HepG2 (cell line): Measurements from ENCODE around the gene HTRA2. TPM values are rescaled to one million over a fixed set of nuclear protein-coding genes. Genes with fewer than 3 reads are reported as not detected.
A peak's percentile ranks its signal among the peaks of the same experiment; 100 is the strongest.

Experiments used
- BRCA1 ChIP-seq: sonication (generic); formaldehyde crosslinking; IDR thresholded peaks from 2 replicates; pipeline ENCODE4 v1.4.0; 2020; ENCODE audit warnings: missing genetic modification reagents
- DR1 ChIP-seq: sonication (generic); formaldehyde crosslinking; IDR thresholded peaks from 2 replicates; pipeline ENCODE4 v1.8.0; 2021; ENCODE audit warnings: mild to moderate bottlenecking, missing genetic modification reagents, inconsistent platforms
- GPN1 ChIP-seq: sonication (generic); formaldehyde crosslinking; IDR thresholded peaks from 2 replicates; pipeline ENCODE4 v1.5.1; 2020; ENCODE audit warnings: missing genetic modification reagents, borderline replicate concordance
- HIVEP1 ChIP-seq: sonication (generic); formaldehyde crosslinking; IDR thresholded peaks from 2 replicates; pipeline ENCODE4 v1.4.0; 2020; ENCODE audit warnings: mild to moderate bottlenecking, missing genetic modification reagents
- MED13 ChIP-seq: sonication (generic); formaldehyde crosslinking; IDR thresholded peaks from 2 replicates; pipeline ENCODE4 v1.5.0; 2020; ENCODE audit warnings: missing genetic modification reagents
- POLR2AphosphoS5 ChIP-seq: IDR thresholded peaks from 2 replicates; pipeline ENCODE4 v1.6.1; 2012; ENCODE audit warnings: low read depth, low read length
- SMYD3 ChIP-seq: sonication (generic); formaldehyde crosslinking; IDR thresholded peaks from 2 replicates; pipeline ENCODE4 v1.8.1; 2023; ENCODE audit warnings: mild to moderate bottlenecking, missing genetic modification reagents
- SOX13 ChIP-seq, 3 experiments: fragments of 450-650 bp in 1 of 3; sonication (generic) in 1 of 3; formaldehyde crosslinking in 1 of 3; IDR thresholded peaks in 2 of 3; conservative IDR thresholded peaks in 1 of 3; 2 replicates each; pipeline versions ENCODE4 v1.5.0 to v1.6.1; 2016 to 2020; ENCODE audit warnings: antibody characterized with exemption in 1 of 3, mild to moderate bottlenecking in 1 of 3, missing compliant biosample characterization in 1 of 3, missing genetic modification reagents in 1 of 3, moderate library complexity in 1 of 3
- SRY ChIP-seq: sonication (generic); formaldehyde crosslinking; IDR thresholded peaks from 2 replicates; pipeline ENCODE4 v1.8.0; 2022; ENCODE audit warnings: mild to moderate bottlenecking, missing genetic modification reagents
- TARDBP ChIP-seq: sonication (generic); formaldehyde crosslinking; IDR thresholded peaks from 2 replicates; pipeline ENCODE4 v1.8.0; 2022; ENCODE audit warnings: mild to moderate bottlenecking, missing genetic modification reagents
- TIGD3 ChIP-seq: sonication (generic); formaldehyde crosslinking; IDR thresholded peaks from 2 replicates; pipeline ENCODE4 v1.5.1; 2020; ENCODE audit warnings: mild to moderate bottlenecking, missing genetic modification reagents, borderline replicate concordance
- ZNF124 ChIP-seq: sonication (generic); formaldehyde crosslinking; IDR thresholded peaks from 2 replicates; pipeline ENCODE4 v1.4.0; 2020; ENCODE audit warnings: missing genetic modification reagents
- ZNF20 ChIP-seq: sonication (generic); formaldehyde crosslinking; IDR thresholded peaks from 2 replicates; pipeline ENCODE4 v1.4.0; 2020; ENCODE audit warnings: mild to moderate bottlenecking, moderate library complexity, missing genetic modification reagents
- ZNF276 ChIP-seq: sonication (generic); formaldehyde crosslinking; IDR thresholded peaks from 2 replicates; pipeline ENCODE4 v1.4.0; 2020; ENCODE audit warnings: mild to moderate bottlenecking, low read depth, missing genetic modification reagents
- ZNF296 ChIP-seq: sonication (generic); formaldehyde crosslinking; conservative IDR thresholded peaks from 2 replicates; pipeline ENCODE4 v1.5.0; 2020; ENCODE audit warnings: mild to moderate bottlenecking, missing genetic modification reagents
- ZNF337 ChIP-seq: sonication (generic); formaldehyde crosslinking; IDR thresholded peaks from 2 replicates; pipeline ENCODE4 v1.5.1; 2020; ENCODE audit warnings: missing genetic modification reagents, low read depth, mild to moderate bottlenecking, borderline replicate concordance
- ZNF34 ChIP-seq: sonication (generic); formaldehyde crosslinking; IDR thresholded peaks from 2 replicates; pipeline ENCODE4 v1.4.0; 2020; ENCODE audit warnings: mild to moderate bottlenecking, missing genetic modification reagents, borderline replicate concordance
- ZNF484 ChIP-seq: sonication (generic); formaldehyde crosslinking; IDR thresholded peaks from 2 replicates; pipeline ENCODE4 v1.5.1; 2020; ENCODE audit warnings: mild to moderate bottlenecking, low read depth, missing genetic modification reagents, borderline replicate concordance
- ZNF547 ChIP-seq: sonication (generic); formaldehyde crosslinking; IDR thresholded peaks from 2 replicates; pipeline ENCODE4 v1.5.1; 2020; ENCODE audit warnings: mild to moderate bottlenecking, missing genetic modification reagents
- ZNF572 ChIP-seq: sonication (generic); formaldehyde crosslinking; IDR thresholded peaks from 2 replicates; pipeline ENCODE4 v1.5.1; 2020; ENCODE audit warnings: mild to moderate bottlenecking, missing genetic modification reagents
- ZNF747 ChIP-seq: sonication (generic); formaldehyde crosslinking; IDR thresholded peaks from 2 replicates; pipeline ENCODE4 v1.8.1; 2023; ENCODE audit warnings: missing genetic modification reagents, mild to moderate bottlenecking, borderline replicate concordance
- ZNF792 ChIP-seq: IDR thresholded peaks from 2 replicates; pipeline ENCODE4 v1.6.1; 2016
- ZNF879 ChIP-seq: sonication (generic); formaldehyde crosslinking; IDR thresholded peaks from 2 replicates; pipeline ENCODE4 v1.8.1; 2023; ENCODE audit warnings: missing genetic modification reagents
- polyA plus RNA-seq, 8 experiments: library from polyadenylated mRNA; depleted of rRNA in 3 of 8; stranded (reverse) in 7 of 8; unstranded in 1 of 8; fragments of >200 nt; fragmentation: Illumina TruSeq in 4 of 8; extraction: Trizol in 4 of 8; gene quantifications; 2 replicates each; pipeline versions ENCODE4 v1.2.1 to v1.2.3, GENCODE V29; 2011 to 2016; ENCODE audit warnings: low read depth in 4 of 8, missing spikeins in 1 of 8, mixed read lengths in 1 of 8; ENCODE audit not compliant: insufficient read depth in 1 of 8
- total RNA-seq, 5 experiments: library from RNA; depleted of rRNA; stranded (reverse); fragments of >200 nt; fragmentation: Illumina TruSeq; extraction: Trizol; gene quantifications; 2 replicates each; pipeline ENCODE4 v1.2.3, GENCODE V29; 2016; ENCODE audit warnings: low read depth in 1 of 5

Gene HTRA2
- total and polyA plus RNA-seq, 2 of the 13 experiments (the other 11 are each of a cell fraction or from before 2014, with no cell fraction given): 47.7 to 50.3 TPM

DNA sequence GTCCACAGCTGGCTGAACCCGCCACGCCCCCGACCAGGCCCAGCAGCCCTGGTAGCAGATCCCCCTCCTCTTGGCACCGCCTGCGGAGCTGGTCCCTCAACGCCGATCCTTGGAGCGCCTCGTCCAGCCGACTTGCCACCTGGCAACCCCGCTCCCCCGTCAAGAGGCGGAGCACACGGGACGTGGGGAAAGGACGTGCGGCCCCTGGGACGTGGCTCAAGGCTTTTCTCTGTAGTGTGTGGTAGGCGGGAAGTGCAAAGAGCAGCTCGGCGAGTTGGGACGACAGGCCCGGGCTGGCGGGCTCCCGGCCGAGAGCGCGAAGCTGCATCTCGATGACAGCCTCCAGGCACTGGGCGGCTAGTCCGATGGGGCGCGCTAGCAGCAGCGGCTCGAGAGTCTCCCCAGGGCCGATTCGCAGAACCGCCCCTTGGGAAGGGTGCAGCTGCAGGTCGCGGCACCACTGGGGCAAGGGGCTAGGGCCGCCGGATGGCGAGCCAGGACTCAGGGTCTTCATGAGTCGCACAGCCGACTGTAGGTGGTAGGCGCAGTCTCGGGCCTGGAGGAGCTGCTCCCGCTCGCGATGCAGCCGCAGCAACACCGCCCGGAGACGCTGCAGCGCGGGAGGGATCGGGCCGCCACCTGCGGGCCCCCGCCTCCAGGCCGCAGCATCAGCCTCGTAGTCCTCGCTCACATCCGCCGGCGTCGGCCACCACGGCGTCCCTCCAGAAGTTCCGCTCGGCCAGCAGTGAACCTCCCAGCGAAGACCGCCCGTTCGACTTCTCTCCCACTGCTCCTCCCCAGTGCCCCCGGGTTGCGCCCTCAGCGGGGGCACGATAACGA, 47.6 kb upstream of the HTRA2 start (continued):
- TF ChIP-seq ZNF296 (CRISPR knock-in tag) (no peak; the same call in 1 of the 2 replicates), ZNF747 (CRISPR knock-in tag) (peak; percentile 48; the same call in 1 of the 2 replicates), POLR2AphosphoS5 (peak; percentile 53; the same call in 1 of the 2 replicates), ZNF792 (CRISPR knock-in tag) (0 out of 2 replicates have a peak, but pooled peaks have one; percentile 34), SRY (CRISPR knock-in tag) (0 out of 2 replicates have a peak, but pooled peaks have one; percentile 20), SOX13 (IDR thresholded peaks at IDR 0.05) (no peak), SOX13 (CRISPR knock-in tag; conservative IDR thresholded peaks at IDR 0.05 in 1 of 2, IDR thresholded peaks at IDR 0.05 in 1 of 2) (0 out of 4 replicates have a peak, but pooled peaks of 1 of the 2 experiments have one; percentile 21), TARDBP (CRISPR knock-in tag) (0 out of 2 replicates have a peak, but pooled peaks have one; percentile 14), BRCA1 (CRISPR knock-in tag) (peak; percentile 20; the same call in 1 of the 2 replicates), ZNF572 (0 out of 2 replicates have a peak, but pooled peaks have one; percentile 76), ZNF276 (CRISPR knock-in tag) (peak; percentile 68; the same call in 1 of the 2 replicates), ZNF20 (CRISPR knock-in tag) (peak; percentile 62; the same call in 1 of the 2 replicates), ZNF484 (peak; percentile 92), ZNF547 (CRISPR knock-in tag) (peak; percentile 97), SMYD3 (CRISPR knock-in tag) (peak; percentile 61), ZNF337 (CRISPR knock-in tag) (0 out of 2 replicates have a peak, but pooled peaks have one; percentile 84), ZNF124 (CRISPR knock-in tag) (no peak; the same call in 1 of the 2 replicates), DR1 (CRISPR knock-in tag) (peak; percentile 38; the same call in 1 of the 2 replicates), HIVEP1 (CRISPR knock-in tag) (peak; percentile 82), MED13 (0 out of 2 replicates have a peak, but pooled peaks have one; percentile 21), TIGD3 (CRISPR knock-in tag) (peak; percentile 60; the same call in 1 of the 2 replicates), GPN1 (CRISPR knock-in tag) (peak; percentile 50; the same call in 1 of the 2 replicates), ZNF34 (CRISPR knock-in tag) (0 out of 2 replicates have a peak, but pooled peaks have one; percentile 18), ZNF879 (peak; percentile 57; the same call in 1 of the 2 replicates)
